Tibial nerve (tissue), 3 donors: Measurements from ENCODE around the gene BTBD9.

ENCODE experiments used
- POLR2A ChIP-seq, 2 donors: fragments of 450-650 bp; IDR thresholded peaks; one replicate each; pipeline ENCODE4 v1.6.1; 2017; ENCODE audit warnings: antibody characterized with exemption in 2 of 2, mild to moderate bottlenecking in 2 of 2, moderate library complexity in 2 of 2
- TF ChIP-seq, protein P1 (sequence below), 5 experiments: fragments of 200-600 bp in 3 of 5; fragments of 450-650 bp in 2 of 5; sonication (generic) in 3 of 5; IDR thresholded peaks; one replicate each; pipeline ENCODE4 v1.5.1; 2016 to 2019; ENCODE audit warnings: antibody characterized with exemption in 5 of 5, mild to moderate bottlenecking in 3 of 5, moderate library complexity in 2 of 5

DNA sequence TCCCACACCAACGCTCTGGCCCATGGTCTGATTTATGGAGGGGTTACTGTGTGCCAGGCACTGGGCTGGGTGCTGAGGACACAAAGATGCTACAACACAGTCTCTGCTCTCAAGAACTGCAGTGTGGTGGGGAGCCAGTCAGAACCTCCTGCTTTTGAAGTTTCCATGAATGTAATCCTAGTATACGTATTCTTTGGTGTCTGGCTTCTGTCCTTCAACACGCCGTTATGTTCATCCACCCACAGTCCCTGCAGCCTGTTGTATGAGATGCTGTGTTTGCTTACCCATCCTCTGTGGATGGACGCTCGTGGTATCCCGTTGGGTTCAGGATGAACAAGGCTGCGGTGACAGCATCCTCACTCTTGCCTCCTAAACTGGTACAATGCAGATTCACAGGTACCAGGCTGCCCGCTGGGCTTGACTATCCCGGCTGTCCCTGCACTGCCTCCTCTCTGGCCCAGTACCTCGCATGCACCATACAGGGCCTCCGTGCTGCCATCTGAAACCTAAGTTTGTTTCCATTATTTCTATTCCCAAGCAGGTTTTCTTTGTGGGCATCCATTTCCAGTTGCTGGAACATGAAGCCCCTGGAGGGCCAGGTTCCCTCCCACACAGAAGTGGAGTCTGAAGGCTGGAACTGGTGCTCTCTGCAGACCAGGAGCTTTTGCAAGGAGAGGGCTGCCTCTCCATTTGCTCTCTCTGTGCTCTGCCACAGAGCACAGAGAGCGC is 455.7 kb downstream of the BTBD9 start:
- TF ChIP-seq, protein P1, sequence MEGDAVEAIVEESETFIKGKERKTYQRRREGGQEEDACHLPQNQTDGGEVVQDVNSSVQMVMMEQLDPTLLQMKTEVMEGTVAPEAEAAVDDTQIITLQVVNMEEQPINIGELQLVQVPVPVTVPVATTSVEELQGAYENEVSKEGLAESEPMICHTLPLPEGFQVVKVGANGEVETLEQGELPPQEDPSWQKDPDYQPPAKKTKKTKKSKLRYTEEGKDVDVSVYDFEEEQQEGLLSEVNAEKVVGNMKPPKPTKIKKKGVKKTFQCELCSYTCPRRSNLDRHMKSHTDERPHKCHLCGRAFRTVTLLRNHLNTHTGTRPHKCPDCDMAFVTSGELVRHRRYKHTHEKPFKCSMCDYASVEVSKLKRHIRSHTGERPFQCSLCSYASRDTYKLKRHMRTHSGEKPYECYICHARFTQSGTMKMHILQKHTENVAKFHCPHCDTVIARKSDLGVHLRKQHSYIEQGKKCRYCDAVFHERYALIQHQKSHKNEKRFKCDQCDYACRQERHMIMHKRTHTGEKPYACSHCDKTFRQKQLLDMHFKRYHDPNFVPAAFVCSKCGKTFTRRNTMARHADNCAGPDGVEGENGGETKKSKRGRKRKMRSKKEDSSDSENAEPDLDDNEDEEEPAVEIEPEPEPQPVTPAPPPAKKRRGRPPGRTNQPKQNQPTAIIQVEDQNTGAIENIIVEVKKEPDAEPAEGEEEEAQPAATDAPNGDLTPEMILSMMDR (IDR thresholded peaks at IDR 0.05), result no peak
- no peak for TF ChIP-seq POLR2A (IDR thresholded peaks at IDR 0.05)
